Fibroblast of villous mesenchyme (primary cell): ENCODE data around the gene HECW1. TPM values are rescaled to one million over a fixed set of nuclear protein-coding genes. Genes with fewer than 3 reads are reported as not detected.
"Not testable (repeated sequence)": the region's sequence is repeated elsewhere in the genome, so short reads cannot be mapped to it uniquely, and the experiment has no call there.

Experiments
- DNase-seq: peaks from one replicate; pipeline ENCODE4 v3.0.0-alpha.2; 2010; ENCODE audit warnings: low read depth
- H3K4me3 ChIP-seq: 2 replicates; pipeline ENCODE4 v1.5.1; 2011; ENCODE audit warnings: low read depth, mild to moderate bottlenecking, low read length
- CTCF ChIP-seq: IDR thresholded peaks from 2 replicates; pipeline ENCODE4 v1.5.1; 2012; ENCODE audit warnings: low read depth, mild to moderate bottlenecking, low read length; ENCODE audit not compliant: insufficient read depth
- total RNA-seq: library from RNA; depleted of rRNA; stranded (reverse); fragments of >200 nt; gene quantifications from 2 replicates; pipeline ENCODE4 v1.2.3, GENCODE V29; 2012

Gene HECW1
- total RNA-seq, 1 donor, result 1.7 TPM

- no peak overlapping the region for H3K4me3 ChIP-seq
- DNase-seq, result peak; percentile 39
These were observed 87.1 kb downstream of the HECW1 start for GRCh38 chr7:43199371-43200160.

GRCh38 chr7:43201912-43202311 is 89.5 kb downstream of the HECW1 start:
- no peak for DNase-seq
- no peak for TF ChIP-seq CTCF
- no peak overlapping the region for H3K4me3 ChIP-seq

More at GRCh38 chr7:43199371-43200160, 87.1 kb downstream of the HECW1 start:
- no peak for TF ChIP-seq CTCF

GRCh38 chr7:43204081-43204480 is 91.6 kb downstream of the HECW1 start:
- TF ChIP-seq CTCF, result no peak
- peak; percentile 61 for DNase-seq
- H3K4me3 ChIP-seq, result no peak overlapping the region

GRCh38 chr7:43205171-43205795 is 92.8 kb downstream of the HECW1 start:
- no peak for TF ChIP-seq CTCF
- DNase-seq, result no peak
- H3K4me3 ChIP-seq, result no peak overlapping the region

GRCh38 chr7:43208242-43208641 is 95.8 kb downstream of the HECW1 start:
- H3K4me3 ChIP-seq, result no peak overlapping the region
- no peak for TF ChIP-seq CTCF
- no peak for DNase-seq

GRCh38 chr7:43210539-43210938 is 98.1 kb downstream of the HECW1 start:
- not testable (repeated sequence) for DNase-seq, H3K4me3 ChIP-seq

GRCh38 chr7:43211286-43211685 is 98.8 kb downstream of the HECW1 start:
- no peak overlapping the region for H3K4me3 ChIP-seq
- TF ChIP-seq CTCF, result peak; percentile 37
- no peak for DNase-seq
